ENCODE measurements around the gene GBX2. TPM values are rescaled to one million over a fixed set of nuclear protein-coding genes. Genes with fewer than 3 reads are reported as not detected.

The GBX2 gene
- polyA plus RNA-seq, 12 donors, result 0.09 to 0.25 (median 0.15) TPM; not detected in 9

GRCh38 chr2:236184701-236185100, 16.5 kb upstream of the GBX2 start:
- DNase-seq, result no peak

GRCh38 chr2:236180831-236181453, 12.8 kb upstream of the GBX2 start:
- no peak for DNase-seq

- no peak for DNase-seq
Measured at GRCh38 chr2:236180076-236180816, 12.1 kb upstream of the GBX2 start.

GRCh38 chr2:236179236-236180075, 11.3 kb upstream of the GBX2 start:
- no peak for DNase-seq

GRCh38 chr2:236178890-236179235, 10.7 kb upstream of the GBX2 start:
- DNase-seq, result no peak

- DNase-seq, result no peak
Measured at GRCh38 chr2:236177967-236178889, 10.0 kb upstream of the GBX2 start.

- DNase-seq, result no peak
Measured at GRCh38 chr2:236177604-236177966, 9.4 kb upstream of the GBX2 start.

- no peak for DNase-seq
Measured at GRCh38 chr2:236176951-236177350, 8.8 kb upstream of the GBX2 start.

- no peak for DNase-seq
Measured at GRCh38 chr2:236176417-236176816, 8.2 kb upstream of the GBX2 start.

- DNase-seq, result no peak
Measured at GRCh38 chr2:236175548-236176150, 7.5 kb upstream of the GBX2 start.

- no peak for DNase-seq
Measured at GRCh38 chr2:236173729-236174607, 5.8 kb upstream of the GBX2 start.

GRCh38 chr2:236173036-236173728, 5.0 kb upstream of the GBX2 start:
- no peak for DNase-seq

- DNase-seq, result no peak
Measured at GRCh38 chr2:236172255-236173035, 4.3 kb upstream of the GBX2 start.

- no peak for DNase-seq
Measured at GRCh38 chr2:236171680-236172254, 3.6 kb upstream of the GBX2 start.

- DNase-seq, result no peak
Measured at GRCh38 chr2:236171181-236171679, 3.0 kb upstream of the GBX2 start.

GRCh38 chr2:236170590-236171165, 2.5 kb upstream of the GBX2 start:
- no peak for DNase-seq

GRCh38 chr2:236169741-236170589, 1.8 kb upstream of the GBX2 start:
- no peak for DNase-seq
